ENCODE data around the gene VRK1.
"Not testable (repeated sequence)": the region's sequence is repeated elsewhere in the genome, so short reads cannot be mapped to it uniquely, and the experiment has no call there.

Gene VRK1

DNA sequence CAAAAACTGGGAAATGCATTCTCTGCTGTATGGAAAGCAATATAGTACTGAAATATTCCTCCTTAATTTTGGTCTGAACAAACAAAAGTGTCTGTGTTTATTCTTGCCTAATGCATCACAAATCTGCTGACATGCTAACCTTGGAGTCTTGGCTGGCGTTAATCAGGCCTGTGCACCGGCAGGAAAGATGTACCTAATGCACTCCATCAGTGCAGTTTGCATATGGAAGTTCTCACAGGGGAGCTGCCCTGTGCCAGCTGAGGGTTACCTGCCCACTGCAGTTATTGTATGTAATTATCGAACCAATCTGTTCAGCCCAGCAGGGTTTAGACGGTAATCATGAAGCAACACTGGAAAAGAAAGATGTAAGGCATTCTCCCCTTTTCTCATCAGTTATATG, 76.9 kb downstream of the VRK1 start:
- H3F3A ChIP-seq (ENCODE audit: insufficient read depth): no peaks in the 10 kb centered on the region
- no peak for TF ChIP-seq EZH2phosphoT487 (conservative IDR thresholded peaks at IDR 0.05; ENCODE audit: low read length)
- no peaks in the 10 kb centered on the region for H3K9me3 ChIP-seq (ENCODE audit: insufficient read depth, low read length)
- H3K36me3 ChIP-seq (ENCODE audit: low read length): peaks cover 24% of the 10 kb centered on the region
- no peak overlapping the region for H3K4me2 ChIP-seq (ENCODE audit: low read depth, low read length, poor library complexity, severe bottlenecking)
- H3K9ac ChIP-seq (ENCODE audit: low read length): no peak overlapping the region
- H3K9me2 ChIP-seq (replicated peaks; ENCODE audit: insufficient read depth, low read length): no peaks in the 10 kb centered on the region
- no peaks in the 10 kb centered on the region for H3K79me2 ChIP-seq (ENCODE audit: insufficient read depth, low read length)
- no peak overlapping the region for H3K27ac ChIP-seq (ENCODE audit: low read depth, low read length)
- H2AFZ ChIP-seq (ENCODE audit: low read depth, low read length, severe bottlenecking): no peak overlapping the region
- no peaks in the 10 kb centered on the region for H3K27me3 ChIP-seq (ENCODE audit: low read length)
- H3K4me3 ChIP-seq (ENCODE audit: insufficient read depth, low read length, poor library complexity, severe bottlenecking): no peak overlapping the region
- H4K20me1 ChIP-seq (ENCODE audit: low read depth, low read length): no peaks in the 10 kb centered on the region

DNA sequence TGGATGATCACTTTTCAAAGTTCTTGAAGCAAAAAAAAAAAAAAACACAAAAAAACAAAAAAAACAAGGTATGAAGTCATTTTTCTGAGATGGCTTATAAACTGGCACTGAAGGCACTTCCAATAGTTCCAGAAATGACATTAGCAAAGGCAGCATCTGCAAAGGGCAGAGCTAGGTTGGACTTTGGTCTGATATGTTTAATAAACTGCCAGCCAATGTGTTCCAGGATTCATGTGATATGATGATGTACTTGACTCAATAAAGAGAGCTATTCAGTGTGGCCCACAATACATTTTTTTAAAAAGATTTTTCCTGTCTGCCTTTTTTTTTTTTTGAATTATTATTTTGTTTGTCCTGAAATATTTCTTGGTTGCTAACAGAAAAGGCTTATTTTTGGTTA, 79.6 kb downstream of the VRK1 start:
- no peaks in the 10 kb centered on the region for H3F3A ChIP-seq (ENCODE audit: insufficient read depth)
- H3K4me2 ChIP-seq (ENCODE audit: low read depth, low read length, poor library complexity, severe bottlenecking): no peak overlapping the region
- no peak overlapping the region for H3K9ac ChIP-seq (ENCODE audit: low read length)
- no peak overlapping the region for H2AFZ ChIP-seq (ENCODE audit: low read depth, low read length, severe bottlenecking)
- no peak overlapping the region for H3K27ac ChIP-seq (ENCODE audit: low read depth, low read length)
- H3K4me3 ChIP-seq (ENCODE audit: insufficient read depth, low read length, poor library complexity, severe bottlenecking): no peak overlapping the region
- H3K27me3 ChIP-seq (ENCODE audit: low read length): no peaks in the 10 kb centered on the region
- H3K9me3 ChIP-seq (ENCODE audit: insufficient read depth, low read length): no peaks in the 10 kb centered on the region
- H4K20me1 ChIP-seq (ENCODE audit: low read depth, low read length): no peaks in the 10 kb centered on the region
- no peaks in the 10 kb centered on the region for H3K79me2 ChIP-seq (ENCODE audit: insufficient read depth, low read length)
- TF ChIP-seq EZH2phosphoT487 (conservative IDR thresholded peaks at IDR 0.05; ENCODE audit: low read length): no peak
- TF ChIP-seq, protein P1, sequence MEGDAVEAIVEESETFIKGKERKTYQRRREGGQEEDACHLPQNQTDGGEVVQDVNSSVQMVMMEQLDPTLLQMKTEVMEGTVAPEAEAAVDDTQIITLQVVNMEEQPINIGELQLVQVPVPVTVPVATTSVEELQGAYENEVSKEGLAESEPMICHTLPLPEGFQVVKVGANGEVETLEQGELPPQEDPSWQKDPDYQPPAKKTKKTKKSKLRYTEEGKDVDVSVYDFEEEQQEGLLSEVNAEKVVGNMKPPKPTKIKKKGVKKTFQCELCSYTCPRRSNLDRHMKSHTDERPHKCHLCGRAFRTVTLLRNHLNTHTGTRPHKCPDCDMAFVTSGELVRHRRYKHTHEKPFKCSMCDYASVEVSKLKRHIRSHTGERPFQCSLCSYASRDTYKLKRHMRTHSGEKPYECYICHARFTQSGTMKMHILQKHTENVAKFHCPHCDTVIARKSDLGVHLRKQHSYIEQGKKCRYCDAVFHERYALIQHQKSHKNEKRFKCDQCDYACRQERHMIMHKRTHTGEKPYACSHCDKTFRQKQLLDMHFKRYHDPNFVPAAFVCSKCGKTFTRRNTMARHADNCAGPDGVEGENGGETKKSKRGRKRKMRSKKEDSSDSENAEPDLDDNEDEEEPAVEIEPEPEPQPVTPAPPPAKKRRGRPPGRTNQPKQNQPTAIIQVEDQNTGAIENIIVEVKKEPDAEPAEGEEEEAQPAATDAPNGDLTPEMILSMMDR (IDR thresholded peaks at IDR 0.05; ENCODE audit: insufficient read depth, low read length, poor library complexity, severe bottlenecking): no peak
- peaks cover 34% of the 10 kb centered on the region for H3K36me3 ChIP-seq (ENCODE audit: low read length)
- no peaks in the 10 kb centered on the region for H3K9me2 ChIP-seq (replicated peaks; ENCODE audit: insufficient read depth, low read length)

- H3K79me2 ChIP-seq (ENCODE audit: insufficient read depth, low read length): no peaks in the 10 kb centered on the region
- H3K4me3 ChIP-seq (ENCODE audit: insufficient read depth, low read length, poor library complexity, severe bottlenecking): no peak overlapping the region
- peaks cover 38% of the 10 kb centered on the region for H3K36me3 ChIP-seq (ENCODE audit: low read length)
- H3K9me3 ChIP-seq (ENCODE audit: insufficient read depth, low read length): no peaks in the 10 kb centered on the region
- no peak overlapping the region for H3K9ac ChIP-seq (ENCODE audit: low read length)
- H3K27ac ChIP-seq (ENCODE audit: low read depth, low read length): no peak overlapping the region
- no peaks in the 10 kb centered on the region for H3K9me2 ChIP-seq (replicated peaks; ENCODE audit: insufficient read depth, low read length)
- TF ChIP-seq, protein P1 (IDR thresholded peaks at IDR 0.05; ENCODE audit: insufficient read depth, low read length, poor library complexity, severe bottlenecking): no peak
- no peak for TF ChIP-seq EZH2phosphoT487 (conservative IDR thresholded peaks at IDR 0.05; ENCODE audit: low read length)
- H2AFZ ChIP-seq (ENCODE audit: low read depth, low read length, severe bottlenecking): no peak overlapping the region
- no peaks in the 10 kb centered on the region for H3K27me3 ChIP-seq (ENCODE audit: low read length)
- H3K4me2 ChIP-seq (ENCODE audit: low read depth, low read length, poor library complexity, severe bottlenecking): no peak overlapping the region
- H3F3A ChIP-seq (ENCODE audit: insufficient read depth): no peaks in the 10 kb centered on the region
- H4K20me1 ChIP-seq (ENCODE audit: low read depth, low read length): no peaks in the 10 kb centered on the region
These were observed 84.5 kb downstream of the VRK1 start for GRCh38 chr14:96881713-96882112.

DNA sequence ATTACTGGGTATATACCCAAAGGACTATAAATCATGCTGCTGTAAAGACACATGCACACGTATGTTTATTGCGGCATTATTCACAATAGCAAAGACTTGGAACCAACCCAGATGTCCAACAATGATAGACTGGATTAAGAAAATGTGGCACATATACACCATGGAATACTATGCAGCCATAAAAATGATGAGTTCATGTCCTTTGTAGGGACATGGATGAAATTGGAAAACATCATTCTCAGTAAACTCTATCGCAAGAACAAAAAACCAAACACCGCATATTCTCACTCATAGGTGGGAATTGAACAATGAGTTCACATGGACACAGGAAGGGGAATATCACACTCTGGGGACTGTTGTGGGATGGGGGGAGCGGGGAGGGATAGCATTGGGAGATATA, 86.8 kb downstream of the VRK1 start:
- H3K27ac ChIP-seq (ENCODE audit: low read depth, low read length); H3K4me2 ChIP-seq (ENCODE audit: low read depth, low read length, poor library complexity, severe bottlenecking); H3K9ac ChIP-seq (ENCODE audit: low read length); H3K27me3 ChIP-seq (ENCODE audit: low read length); H3K9me3 ChIP-seq (ENCODE audit: insufficient read depth, low read length); H3K79me2 ChIP-seq (ENCODE audit: insufficient read depth, low read length); H3F3A ChIP-seq (ENCODE audit: insufficient read depth); H2AFZ ChIP-seq (ENCODE audit: low read depth, low read length, severe bottlenecking); H3K9me2 ChIP-seq (replicated peaks; ENCODE audit: insufficient read depth, low read length); H4K20me1 ChIP-seq (ENCODE audit: low read depth, low read length); H3K4me3 ChIP-seq (ENCODE audit: insufficient read depth, low read length, poor library complexity, severe bottlenecking): not testable (repeated sequence)
- H3K36me3 ChIP-seq (ENCODE audit: low read length): peaks cover 26% of the 10 kb centered on the region
